Neutrophil (primary cell): ENCODE results near the gene ARHGEF25.

ENCODE experiments used
- H3K27ac ChIP-seq: fragments of 200-600 bp; sonication (generic); 2 replicates; pipeline ENCODE4 v1.5.1; 2016; ENCODE audit warnings: mild to moderate bottlenecking, moderate library complexity
- H3K27me3 ChIP-seq: fragments of 200-600 bp; sonication (generic); 2 replicates; pipeline ENCODE4 v1.6.0; 2016; ENCODE audit warnings: mild to moderate bottlenecking
- H3K36me3 ChIP-seq: fragments of 200-600 bp; sonication (generic); 2 replicates; pipeline ENCODE4 v1.5.1; 2017
- H3K4me1 ChIP-seq, 2 experiments: fragments of 200-600 bp in 1 of 2; sonication (generic) in 1 of 2; 1 replicate in 1 of 2; 2 replicates in 1 of 2; pipeline versions ENCODE4 v1.5.1 to v1.6.1; 2013 to 2016; ENCODE audit warnings: low read depth in 1 of 2, low read length in 1 of 2, mild to moderate bottlenecking in 1 of 2, moderate library complexity in 1 of 2; ENCODE audit not compliant: control insufficient read depth in 1 of 2, insufficient read depth in 1 of 2
- H3K4me3 ChIP-seq, 2 experiments: fragments of 200-600 bp in 1 of 2; sonication (generic) in 1 of 2; 1 replicate in 1 of 2; 2 replicates in 1 of 2; pipeline ENCODE4 v1.5.1; 2013 to 2016; ENCODE audit warnings: low read depth in 1 of 2, low read length in 1 of 2, mild to moderate bottlenecking in 1 of 2, moderate library complexity in 1 of 2
- H3K9me3 ChIP-seq: fragments of 200-600 bp; sonication (generic); 2 replicates; pipeline ENCODE4 v1.5.1; 2016
- CTCF ChIP-seq: fragments of 200-600 bp; sonication (generic); IDR thresholded peaks from 2 replicates; pipeline ENCODE4 v1.5.1; 2016; ENCODE audit warnings: antibody characterized with exemption

Gene ARHGEF25

GRCh38 chr12:57583008-57583831 lies 28.0 kb upstream of the ARHGEF25 start:
- H3K27me3 ChIP-seq, result peaks cover 43% of the 10 kb centered on the region
- H3K9me3 ChIP-seq, result no peaks in the 10 kb centered on the region
- peak; percentile 86 for TF ChIP-seq CTCF

DNA sequence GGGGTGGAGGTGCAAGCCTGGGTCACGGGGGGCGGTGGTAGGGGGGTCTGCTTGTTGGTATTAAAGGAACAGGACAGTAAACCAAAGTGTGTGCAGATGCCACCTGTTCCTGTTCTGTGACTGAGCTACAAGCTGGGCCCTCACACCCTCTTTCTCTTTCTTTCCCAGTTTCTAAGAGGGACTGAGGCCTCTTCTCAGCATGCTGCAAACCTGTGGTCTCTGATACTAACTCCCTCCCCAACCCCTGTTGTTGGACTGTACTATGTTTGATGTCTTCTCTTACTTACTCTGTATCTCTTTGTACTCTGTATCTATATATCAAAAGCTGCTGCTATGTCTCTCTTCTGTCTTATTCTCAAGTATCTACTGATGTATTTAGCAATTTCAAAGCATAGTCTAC lies 27.2 kb upstream of the ARHGEF25 start:
- no peak for TF ChIP-seq CTCF
- Histone ChIP-seq H3K27me3 (peaks cover 50% of the 10 kb centered on the region), H3K9me3 (no peaks in the 10 kb centered on the region), H3K27ac (no peak overlapping the region), H3K4me3 (no peak overlapping the region), H3K36me3 (no peaks in the 10 kb centered on the region), H3K4me1 (peaks cover 8 to 15% of the 10 kb centered on the region in 2 experiments)

More at GRCh38 chr12:57583008-57583831, 28.0 kb upstream of the ARHGEF25 start:
- Histone ChIP-seq H3K4me3 (no peak overlapping the region), H3K27ac (no peak overlapping the region), H3K4me1 (peaks cover 8 to 15% of the 10 kb centered on the region in 2 experiments), H3K36me3 (no peaks in the 10 kb centered on the region)

DNA sequence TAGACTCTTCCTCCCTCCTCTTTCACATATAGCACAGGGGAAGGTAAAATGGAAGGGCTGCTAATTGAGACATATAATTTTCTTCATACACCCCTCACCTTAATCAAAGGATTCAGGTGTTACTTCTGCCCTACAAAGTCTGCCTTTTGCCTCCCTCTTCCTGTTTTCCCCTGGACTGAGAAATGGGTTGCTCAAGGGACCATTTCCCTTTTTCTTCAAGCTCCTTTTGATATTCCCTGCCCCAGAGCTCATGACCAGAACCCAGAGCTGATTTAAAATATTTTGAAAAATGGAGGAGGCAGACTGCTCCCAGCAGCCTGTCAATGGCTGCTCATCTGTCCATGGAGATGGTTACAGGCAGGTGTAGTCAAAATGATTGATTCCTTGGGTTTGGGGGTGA lies 26.5 kb upstream of the ARHGEF25 start:
- H3K27me3 ChIP-seq, result peaks cover 55% of the 10 kb centered on the region
- H3K27ac ChIP-seq, result peak overlapping the region; percentile 30
- H3K4me3 ChIP-seq, result no peak overlapping the region
- H3K36me3 ChIP-seq, result no peaks in the 10 kb centered on the region
- no peaks in the 10 kb centered on the region for H3K9me3 ChIP-seq
- no peak for TF ChIP-seq CTCF
- peaks cover 8 to 15% of the 10 kb centered on the region in 2 experiments for H3K4me1 ChIP-seq

GRCh38 chr12:57585156-57585555 lies 26.1 kb upstream of the ARHGEF25 start:
- H3K9me3 ChIP-seq, result no peaks in the 10 kb centered on the region

DNA sequence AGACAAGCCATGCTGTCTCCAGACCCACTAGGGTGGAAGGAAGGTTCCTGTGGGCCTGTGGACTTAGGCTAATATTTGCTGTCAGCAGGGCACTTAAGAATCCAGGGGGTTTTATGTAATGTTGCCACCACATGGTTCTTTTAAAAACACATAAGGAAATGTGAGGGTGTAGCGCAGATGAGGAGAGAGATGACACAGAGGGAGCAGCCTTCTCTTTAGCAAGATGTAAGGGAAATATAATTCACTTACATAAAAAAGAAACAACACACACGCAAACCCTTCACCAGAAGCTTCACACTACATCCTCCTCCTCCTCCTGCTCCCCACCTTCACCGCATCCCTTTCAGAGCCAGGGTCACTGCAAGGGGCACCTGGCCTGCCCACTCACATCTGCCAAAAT lies 25.1 kb upstream of the ARHGEF25 start:
- no peaks in the 10 kb centered on the region for H3K9me3 ChIP-seq
- no peak overlapping the region for H3K27ac ChIP-seq
- H3K4me3 ChIP-seq, result no peak overlapping the region
- peaks cover 55% of the 10 kb centered on the region for H3K27me3 ChIP-seq
- H3K4me1 ChIP-seq, result peaks cover 14 to 21% of the 10 kb centered on the region in 2 experiments
- H3K36me3 ChIP-seq, result no peaks in the 10 kb centered on the region
- TF ChIP-seq CTCF, result no peak

More at GRCh38 chr12:57585156-57585555, 26.1 kb upstream of the ARHGEF25 start:
- no peak overlapping the region for H3K4me3 ChIP-seq
- TF ChIP-seq CTCF, result no peak
- H3K27me3 ChIP-seq, result peaks cover 55% of the 10 kb centered on the region
- H3K4me1 ChIP-seq, result peaks cover 8 to 15% of the 10 kb centered on the region in 2 experiments
- no peak overlapping the region for H3K27ac ChIP-seq
- no peaks in the 10 kb centered on the region for H3K36me3 ChIP-seq
